Activated CD8-positive, alpha-beta T cell treated with anti-CD3 and anti-CD28 coated beads for 36 hours (primary cell): ENCODE results near the gene FANCC. TPM values are rescaled to one million over a fixed set of nuclear protein-coding genes. Genes with fewer than 3 reads are reported as not detected.

ENCODE experiments used
- ATAC-seq: fragments of 200-7000 bp; cut with Tn5 transposase; one replicate; pipeline ENCODE4 v1.10.0; 2021; ENCODE audit warnings: mild to moderate bottlenecking, moderate library complexity
- CTCF ChIA-PET: fragments of 350-600 bp; sonication (Branson Sonifier 250); formaldehyde crosslinking; loops from one replicate; lab custom pipeline; 2021; ENCODE audit warnings: antibody characterized with exemption; lab: Charles Lee
- POLR2A ChIA-PET: fragments of 350-600 bp; sonication (Branson Sonifier 250); formaldehyde crosslinking; loops from one replicate; lab custom pipeline; 2021; ENCODE audit warnings: antibody characterized with exemption; lab: Charles Lee
- DNase-seq: peaks from one replicate; pipeline ENCODE4 v3.0.0-alpha.2; 2020
- H3K27ac Mint-ChIP-seq: one replicate; pipeline ENCODE4 v1.8.0; 2021; ENCODE audit warnings: mild to moderate bottlenecking, mixed read lengths
- H3K27me3 Mint-ChIP-seq: one replicate; pipeline ENCODE4 v1.8.0; 2021; ENCODE audit warnings: mixed read lengths
- H3K36me3 Mint-ChIP-seq: one replicate; pipeline ENCODE4 v1.8.0; 2021; ENCODE audit warnings: low read depth, mixed read lengths
- H3K4me1 Mint-ChIP-seq: one replicate; pipeline ENCODE4 v1.8.0; 2021; ENCODE audit warnings: low read depth, mixed read lengths
- H3K4me3 Mint-ChIP-seq: one replicate; pipeline ENCODE4 v1.8.0; 2021; ENCODE audit warnings: mild to moderate bottlenecking, moderate library complexity, mixed read lengths
- H3K9me3 Mint-ChIP-seq: one replicate; pipeline ENCODE4 v1.8.0; 2021; ENCODE audit warnings: mixed read lengths
- CTCF ChIP-seq: fragments of 200-600 bp; IDR thresholded peaks from one replicate; pipeline ENCODE4 v1.8.0; 2022; ENCODE audit warnings: antibody characterized with exemption, mild to moderate bottlenecking
- intact Hi-C: fragments of 100-400 bp; cut with micrococcal nuclease; formaldehyde crosslinking; loops from one replicate; pipeline ENCODE4 v1.10.0; 2022
- total RNA-seq, 2 experiments: library from RNA; stranded (reverse); gene quantifications; one replicate each; pipeline ENCODE4 v1.2.3, GENCODE V29; 2021

The FANCC gene
- total RNA-seq, 2 experiments from 2014 or later = 11.5 to 12.4 TPM

GRCh38 chr9:95124582-95125367 is 192.7 kb downstream of the FANCC start:
- ChIA-PET CTCF (interaction anchor here (5.2 to 9.0 kb wide), 2 partner anchors 340 to 445 kb away, joined by 43 to 193 read pairs; no protein-coding TSS in a partner anchor), POLR2A (interaction anchor here (0.6 kb wide), 1 partner anchor 9 kb away, joined by 3 read pairs; no protein-coding TSS in a partner anchor)
- H3K27ac Mint-ChIP-seq = no peak overlapping the region
- no peak overlapping the region for H3K4me3 Mint-ChIP-seq
- H3K27me3 Mint-ChIP-seq = no peaks in the 10 kb centered on the region
- H3K4me1 Mint-ChIP-seq = no peaks in the 10 kb centered on the region
- intact Hi-C loops = loop anchor here (5.0 kb wide), 2 partner anchors 337 to 442 kb away; no protein-coding TSS in a partner anchor
- no peaks in the 10 kb centered on the region for H3K9me3 Mint-ChIP-seq
- no peaks in the 10 kb centered on the region for H3K36me3 Mint-ChIP-seq
- ATAC-seq = no peak
- no peak for DNase-seq
- TF ChIP-seq CTCF = no peak

GRCh38 chr9:95120781-95121370 is 196.6 kb downstream of the FANCC start:
- ATAC-seq (no peak), DNase-seq (no peak)
- Mint-ChIP-seq H3K4me1 (no peaks in the 10 kb centered on the region), H3K27ac (no peak overlapping the region), H3K36me3 (no peaks in the 10 kb centered on the region), H3K9me3 (no peaks in the 10 kb centered on the region), H3K4me3 (no peak overlapping the region), H3K27me3 (no peaks in the 10 kb centered on the region)
- ChIA-PET POLR2A (no interaction called here), CTCF (interaction anchor here (1.3 to 3.0 kb wide), 2 partner anchors 10 to 11 kb away, joined by 3 to 14 read pairs; no protein-coding TSS in a partner anchor)
- intact Hi-C loops = no loop called here
- TF ChIP-seq CTCF = no peak

GRCh38 chr9:95118596-95118995 is 198.9 kb downstream of the FANCC start:
- no peaks in the 10 kb centered on the region for H3K36me3 Mint-ChIP-seq
- H3K4me1 Mint-ChIP-seq = no peaks in the 10 kb centered on the region
- POLR2A ChIA-PET = no interaction called here
- DNase-seq (no peak), ATAC-seq (no peak)
- intact Hi-C loops = no loop called here
- no peak overlapping the region for H3K4me3 Mint-ChIP-seq
- no peaks in the 10 kb centered on the region for H3K27me3 Mint-ChIP-seq
- no peak for TF ChIP-seq CTCF
- no peaks in the 10 kb centered on the region for H3K9me3 Mint-ChIP-seq
- no peak overlapping the region for H3K27ac Mint-ChIP-seq
- CTCF ChIA-PET = interaction anchor here (1.6 to 2.0 kb wide), 2 partner anchors 9 to 13 kb away, joined by 3 to 7 read pairs; no protein-coding TSS in a partner anchor

- POLR2A ChIA-PET = no interaction called here
These were observed 200.7 kb downstream of the FANCC start for GRCh38 chr9:95116808-95117204.

More at GRCh38 chr9:95116808-95117204, 200.7 kb downstream of the FANCC start:
- CTCF ChIA-PET = interaction anchor here (0.7 to 3.9 kb wide), 3 partner anchors 10 to 435 kb away, joined by 4 to 18 read pairs (median 7); no protein-coding TSS in a partner anchor
- ATAC-seq (no peak), DNase-seq (no peak)
- Mint-ChIP-seq H3K27ac (no peak overlapping the region), H3K4me1 (no peaks in the 10 kb centered on the region), H3K4me3 (no peak overlapping the region), H3K9me3 (no peaks in the 10 kb centered on the region), H3K36me3 (no peaks in the 10 kb centered on the region), H3K27me3 (no peaks in the 10 kb centered on the region)
- no peak for TF ChIP-seq CTCF
- intact Hi-C loops = no loop called here
